Dedifferentiated amniotic fluid mesenchymal stem cell (primary cell): ENCODE data around the gene C12orf60.
"Not testable (repeated sequence)": the region's sequence is repeated elsewhere in the genome, so short reads cannot be mapped to it uniquely, and the experiment has no call there.

Experiments used
- DNase-seq: peaks from one replicate; pipeline ENCODE4 v3.0.0-alpha.2; 2016; ENCODE audit errors: extremely low spot score

The C12orf60 gene

GRCh38 chr12:14803011-14803829 lies at the start of gene C12orf60, which contains the start of gene WBP11:
C12orf60 (plus strand) TSS chr12:14803670; CDS start chr12:14822936, 19,266 bp downstream.
WBP11 (minus strand) TSS chr12:14803478; CDS start chr12:14801383, 2,095 bp downstream.
- peak; percentile 100 for DNase-seq

GRCh38 chr12:14756334-14757143 lies 46.9 kb upstream of the C12orf60 start:
- no peak for DNase-seq

GRCh38 chr12:14759711-14760280 lies 43.7 kb upstream of the C12orf60 start:
- not testable (repeated sequence) for DNase-seq

GRCh38 chr12:14765398-14765797 lies 38.1 kb upstream of the C12orf60 start:
- no peak for DNase-seq

- not testable (repeated sequence) for DNase-seq
Observed at GRCh38 chr12:14766020-14766419, 37.5 kb upstream of the C12orf60 start.

GRCh38 chr12:14766649-14767215 lies 36.7 kb upstream of the C12orf60 start:
- no peak for DNase-seq

- no peak for DNase-seq
Observed at GRCh38 chr12:14767617-14768016, 35.9 kb upstream of the C12orf60 start.

- DNase-seq, result no peak
Observed at GRCh38 chr12:14768823-14769405, 34.6 kb upstream of the C12orf60 start.

GRCh38 chr12:14769466-14769968 lies 34.0 kb upstream of the C12orf60 start:
- no peak for DNase-seq

- peak; percentile 64 for DNase-seq
Observed at GRCh38 chr12:14769969-14770495, 33.4 kb upstream of the C12orf60 start.

- peak; percentile 91 for DNase-seq
Observed at GRCh38 chr12:14770496-14771461, 32.7 kb upstream of the C12orf60 start.

GRCh38 chr12:14771651-14772137 lies 31.8 kb upstream of the C12orf60 start:
- no peak for DNase-seq

- DNase-seq, result no peak
Observed at GRCh38 chr12:14772946-14773345, 30.5 kb upstream of the C12orf60 start.

- DNase-seq, result no peak
Observed at GRCh38 chr12:14773685-14774073, 29.8 kb upstream of the C12orf60 start.

- DNase-seq, result peak; percentile 95
Observed at GRCh38 chr12:14774074-14774905, 29.2 kb upstream of the C12orf60 start.

GRCh38 chr12:14774906-14775635 lies 28.4 kb upstream of the C12orf60 start:
- DNase-seq, result peak; percentile 72

GRCh38 chr12:14775636-14775980 lies 27.9 kb upstream of the C12orf60 start:
- DNase-seq, result peak; percentile 52
